Testis (tissue), 3 donors: ENCODE data around the gene RTL10. TPM values are rescaled to one million over a fixed set of nuclear protein-coding genes. Genes with fewer than 3 reads are reported as not detected.

Source experiments
- DNase-seq: peaks from one replicate; pipeline ENCODE4 v3.0.0-alpha.2; 2019
- H3K27ac ChIP-seq, 2 donors: fragments of 200-600 bp; sonication (generic); one replicate each; pipeline ENCODE4 v1.5.1; 2019
- H3K27me3 ChIP-seq: fragments of 200-600 bp; sonication (generic); one replicate; pipeline ENCODE4 v1.5.1; 2019
- H3K36me3 ChIP-seq: fragments of 200-600 bp; sonication (generic); one replicate; pipeline ENCODE4 v1.5.1; 2017; ENCODE audit warnings: low read depth; ENCODE audit errors: missing control alignments
- H3K4me1 ChIP-seq: fragments of 200-600 bp; sonication (generic); one replicate; pipeline ENCODE4 v1.5.1; 2019
- H3K4me3 ChIP-seq, 2 donors: fragments of 200-600 bp; sonication (generic); one replicate each; pipeline ENCODE4 v1.5.1; 2017 to 2019
- H3K9me3 ChIP-seq: fragments of 200-600 bp; sonication (generic); one replicate; pipeline ENCODE4 v1.5.1; 2017
- CTCF ChIP-seq, 3 experiments: fragments of 450-650 bp in 2 of 3; fragments of 200-600 bp in 1 of 3; sonication (generic) in 1 of 3; IDR thresholded peaks; one replicate each; pipeline ENCODE4 v1.5.1; 2016 to 2019; ENCODE audit warnings: antibody characterized with exemption in 3 of 3, mild to moderate bottlenecking in 2 of 3, moderate library complexity in 1 of 3
- POLR2A ChIP-seq: fragments of 450-650 bp; IDR thresholded peaks from one replicate; pipeline ENCODE4 v1.6.1; 2017; ENCODE audit warnings: antibody characterized with exemption, mild to moderate bottlenecking, moderate library complexity
- WGBS, 2 donors: methylation state at CpG; one replicate each; pipeline ENCODE4 v1.1.5; 2018; 5-methylcytosine and 5-hydroxymethylcytosine counted together
- intact Hi-C: fragments of 100-400 bp; cut with DNase I; formaldehyde crosslinking; loops from one replicate; pipeline ENCODE4 v1.15.1; 2023; ENCODE audit warnings: low total_unique reads
- polyA plus RNA-seq: library from polyadenylated mRNA; stranded (reverse); fragments of 350-450 nt; fragmentation: Illumina TruSeq; extraction: RNeasy Lipid Tissue Mini Kit (QIAGEN cat#74804); gene quantifications from one replicate; pipeline ENCODE4 v1.2.3, GENCODE V29; 2014; ENCODE audit warnings: low read depth, low replicate concordance; ENCODE audit not compliant: insufficient read depth
- total RNA-seq, 2 donors: library from RNA; depleted of rRNA; stranded (reverse); fragments of >200 nt; gene quantifications; one replicate each; pipeline ENCODE4 v1.2.3, GENCODE V29; 2016

Gene RTL10
- total and polyA plus RNA-seq, 3 donors from 2014 or later, result 10.9 to 14.7 (median 11.0) TPM

- H3K9me3 ChIP-seq, result no peaks in the 10 kb centered on the region
- no peaks in the 10 kb centered on the region for H3K36me3 ChIP-seq
- H3K4me1 ChIP-seq, result peaks cover 4% of the 10 kb centered on the region
- DNase-seq, result no peak
- H3K27me3 ChIP-seq, result no peaks in the 10 kb centered on the region
- TF ChIP-seq CTCF (IDR thresholded peaks at IDR 0.05) (no peak), POLR2A (no peak)
- H3K4me3 ChIP-seq, result no peak overlapping the region
- H3K27ac ChIP-seq, result no peak overlapping the region
- 82 to 93% methylated on average over 2 of the region's 2 CpGs for WGBS, 2 donors
- intact Hi-C loops, result no loop called here
Measured at GRCh38 chr22:19828035-19828401, 26.7 kb downstream of the RTL10 start.

- Histone ChIP-seq H3K4me1 (peaks cover 4% of the 10 kb centered on the region), H3K27ac (no peak overlapping the region), H3K36me3 (no peaks in the 10 kb centered on the region), H3K27me3 (no peaks in the 10 kb centered on the region), H3K4me3 (no peak overlapping the region), H3K9me3 (no peaks in the 10 kb centered on the region)
- intact Hi-C loops, result no loop called here
- 84% methylated on average over 10 of the region's 10 CpGs for WGBS, 2 donors
- TF ChIP-seq POLR2A, result no peak
- no peak for DNase-seq
Measured at GRCh38 chr22:19827341-19828034, 27.2 kb downstream of the RTL10 start.

- H3K4me1 ChIP-seq, result no peaks in the 10 kb centered on the region
- intact Hi-C loops, result no loop called here
- DNase-seq, result no peak
- H3K27me3 ChIP-seq, result no peaks in the 10 kb centered on the region
- no peak overlapping the region for H3K27ac ChIP-seq
- no peak overlapping the region for H3K4me3 ChIP-seq
- 46 to 49% methylated on average over 2 of the region's 2 CpGs for WGBS, 2 donors
- no peak for TF ChIP-seq POLR2A
- H3K36me3 ChIP-seq, result no peaks in the 10 kb centered on the region
- no peaks in the 10 kb centered on the region for H3K9me3 ChIP-seq
Measured at GRCh38 chr22:19826619-19826950, 28.1 kb downstream of the RTL10 start.

DNA sequence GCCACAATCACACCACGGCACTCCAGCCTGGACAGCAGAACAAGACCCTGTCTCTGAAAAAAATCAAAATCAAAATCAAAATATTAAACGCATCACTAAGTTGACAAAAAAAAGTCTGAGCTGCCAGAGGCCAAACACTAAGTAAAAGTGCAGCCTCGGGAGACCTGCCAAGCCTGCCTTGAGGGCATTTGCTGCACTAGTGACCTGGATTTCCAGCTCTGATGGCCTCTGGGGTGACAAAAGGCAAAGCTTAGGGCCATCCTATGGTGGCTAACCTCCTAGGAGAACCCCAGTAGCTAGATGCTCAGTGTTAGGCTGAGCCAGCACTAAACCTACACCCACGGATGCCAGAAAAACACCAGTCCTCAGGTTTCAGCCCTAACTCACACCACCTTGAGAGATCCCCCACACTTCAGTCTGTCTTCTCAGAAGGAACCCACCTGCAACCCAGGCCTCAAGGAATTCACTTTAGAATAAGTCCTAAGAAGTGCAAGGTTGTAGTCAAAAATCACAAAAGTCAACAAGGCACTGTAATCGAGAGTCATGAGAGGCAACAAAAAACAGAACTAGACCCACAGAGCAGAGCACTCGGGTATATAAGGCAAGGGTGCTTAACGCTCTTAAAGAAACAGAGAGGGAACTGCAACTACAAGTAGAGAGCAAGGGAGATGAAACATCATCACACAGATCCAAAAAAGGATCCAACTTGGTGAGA is 28.6 kb downstream of the RTL10 start:
- TF ChIP-seq POLR2A, result no peak
- no peak for TF ChIP-seq CTCF (IDR thresholded peaks at IDR 0.05)
- DNase-seq, result no peak
- WGBS, 2 donors, result 93 to 94% methylated on average over 7 of the region's 7 CpGs

GRCh38 chr22:19824926-19825339 is 29.7 kb downstream of the RTL10 start:
- no peaks in the 10 kb centered on the region for H3K4me1 ChIP-seq
- H3K36me3 ChIP-seq, result no peaks in the 10 kb centered on the region
- H3K4me3 ChIP-seq, result no peak overlapping the region
- intact Hi-C loops, result no loop called here
- 87 to 97% methylated on average over 5 to 8 of the region's 8 CpGs for WGBS, 2 donors
- DNase-seq, result no peak
- H3K9me3 ChIP-seq, result no peaks in the 10 kb centered on the region
- no peak overlapping the region for H3K27ac ChIP-seq
- H3K27me3 ChIP-seq, result no peaks in the 10 kb centered on the region
- TF ChIP-seq POLR2A (no peak), CTCF (IDR thresholded peaks at IDR 0.05) (no peak)

More for the DNA sequence above, 28.6 kb downstream of the RTL10 start:
- Histone ChIP-seq H3K27me3 (no peaks in the 10 kb centered on the region), H3K27ac (no peak overlapping the region), H3K9me3 (no peaks in the 10 kb centered on the region), H3K4me3 (no peak overlapping the region), H3K4me1 (no peaks in the 10 kb centered on the region), H3K36me3 (no peaks in the 10 kb centered on the region)
- intact Hi-C loops, result no loop called here
